Esophagus (tissue), 2 donors: ENCODE data around the gene SGCA. TPM values are rescaled to one million over a fixed set of nuclear protein-coding genes. Genes with fewer than 3 reads are reported as not detected.

Experiments
- H3K27ac ChIP-seq, 2 donors: one replicate each; pipeline ENCODE4 v1.5.1; 2013; ENCODE audit warnings: low read depth in 2 of 2, mild to moderate bottlenecking in 2 of 2, inconsistent platforms in 1 of 2, low read length in 1 of 2, moderate library complexity in 1 of 2
- H3K27me3 ChIP-seq, 2 donors: one replicate each; pipeline ENCODE4 v1.6.1; 2013; ENCODE audit warnings: low read length in 2 of 2, control low read depth in 1 of 2, mild to moderate bottlenecking in 1 of 2; ENCODE audit not compliant: insufficient read depth in 2 of 2, control insufficient read depth in 1 of 2
- H3K36me3 ChIP-seq, 2 donors: one replicate each; pipeline ENCODE4 v1.6.1; 2013; ENCODE audit warnings: low read length in 1 of 2; ENCODE audit not compliant: control insufficient read depth in 2 of 2, insufficient read depth in 2 of 2
- H3K4me1 ChIP-seq, 2 donors: one replicate each; pipeline ENCODE4 v1.6.1; 2013; ENCODE audit warnings: low read length in 1 of 2; ENCODE audit not compliant: control insufficient read depth in 2 of 2, insufficient read depth in 2 of 2
- H3K4me3 ChIP-seq, 2 donors: one replicate each; pipeline ENCODE4 v1.5.1; 2013; ENCODE audit warnings: low read length in 2 of 2, mild to moderate bottlenecking in 2 of 2, low read depth in 1 of 2, moderate library complexity in 1 of 2
- H3K9me3 ChIP-seq, 2 donors: one replicate each; pipeline ENCODE4 v1.6.1; 2013; ENCODE audit warnings: mild to moderate bottlenecking in 2 of 2, low read depth in 1 of 2, low read length in 1 of 2, moderate library complexity in 1 of 2; ENCODE audit not compliant: control insufficient read depth in 2 of 2, insufficient read depth in 1 of 2
- WGBS, 2 donors: extraction: QIAGEN DNeasy Blood & Tissue Kit; methylation state at CpG; one replicate each; pipeline ENCODE4 v1.1.7; 2013; 5-methylcytosine and 5-hydroxymethylcytosine counted together
- polyA plus RNA-seq, 2 donors: library from polyadenylated mRNA; stranded (reverse); fragments of 200-250 nt; gene quantifications; one replicate each; pipeline ENCODE4 v1.2.3, GENCODE V29; 2013
- donor health status: healthy with polysubstance abuse.
- donor health status: Bipolar disorder and iron deficiency.

SGCA gene
- polyA plus RNA-seq, 2 donors = 7.1 to 10.0 TPM

GRCh38 chr17:50221266-50221863 lies 55.6 kb downstream of the SGCA start:
- no peak overlapping the region for H3K4me3 ChIP-seq
- peaks cover 0 to 5% of the 10 kb centered on the region in 2 donors for H3K4me1 ChIP-seq
- H3K27ac ChIP-seq = peak overlapping the region in 1 of 2 donors; percentile 28
- peaks cover 3 to 5% of the 10 kb centered on the region in 2 donors for H3K9me3 ChIP-seq
- no peaks in the 10 kb centered on the region for H3K27me3 ChIP-seq
- no peaks in the 10 kb centered on the region for H3K36me3 ChIP-seq
- 69 to 71% methylated on average over 9 of the region's 9 CpGs for WGBS, 2 donors

- Histone ChIP-seq H3K9me3 (peaks cover 3 to 5% of the 10 kb centered on the region in 2 donors), H3K36me3 (no peaks in the 10 kb centered on the region), H3K4me3 (no peak overlapping the region), H3K27ac (peak overlapping the region; percentile 28 to 45), H3K4me1 (peaks cover 0 to 5% of the 10 kb centered on the region in 2 donors), H3K27me3 (no peaks in the 10 kb centered on the region)
- WGBS, 2 donors = 44 to 66% methylated on average over 8 of the region's 8 CpGs
Observed at GRCh38 chr17:50221864-50222545, 56.2 kb downstream of the SGCA start.

- Histone ChIP-seq H3K4me1 (peaks cover 0 to 5% of the 10 kb centered on the region in 2 donors), H3K9me3 (peaks cover 3 to 5% of the 10 kb centered on the region in 2 donors), H3K4me3 (no peak overlapping the region), H3K36me3 (no peaks in the 10 kb centered on the region), H3K27ac (no peak overlapping the region), H3K27me3 (no peaks in the 10 kb centered on the region)
- WGBS, 2 donors = 82 to 84% methylated on average over 6 of the region's 6 CpGs
Observed at GRCh38 chr17:50222922-50223321, 57.1 kb downstream of the SGCA start.

Other genes with a start within 250 kb of the SGCA start
- gene DLX4, start 196.8 kb upstream of the SGCA start, polyA plus RNA-seq = 1 to 10 TPM in 1 of 2 donors, under 1 TPM in 1; 0.28 to 1.0 TPM
- gene DLX3, start 170.8 kb upstream of the SGCA start, polyA plus RNA-seq = 1 to 10 TPM; 2.9 to 3.0 TPM
- gene ITGA3, start 109.9 kb upstream of the SGCA start, polyA plus RNA-seq = 10 to 100 TPM; 38.3 to 41.8 TPM
- gene PDK2, start 70.7 kb upstream of the SGCA start, polyA plus RNA-seq = 10 to 100 TPM; 12.1 to 13.5 TPM
- gene SAMD14, start 35.8 kb upstream of the SGCA start, polyA plus RNA-seq = under 1 TPM; 0.37 to 0.44 TPM
- 10 to 100 TPM; 15.4 to 31.3 TPM for gene PPP1R9B, start 15.3 kb upstream of the SGCA start, polyA plus RNA-seq
- gene COL1A1, start 35.6 kb downstream of the SGCA start, polyA plus RNA-seq = 10 to 100 TPM; 11.8 to 12.8 TPM
- under 1 TPM; 0.08 to 0.27 TPM for gene TMEM92, start 108.5 kb downstream of the SGCA start, polyA plus RNA-seq
- gene XYLT2, start 180.1 kb downstream of the SGCA start, polyA plus RNA-seq = 10 to 100 TPM in 1 of 2 donors, 1 to 10 TPM in 1; 6.0 to 12.1 TPM
- 100 to 1,000 TPM; 106 to 119 TPM for gene MRPL27, start 207.2 kb downstream of the SGCA start, polyA plus RNA-seq
- 1 to 10 TPM; 2.0 to 3.6 TPM for gene EME1, start 207.2 kb downstream of the SGCA start, polyA plus RNA-seq
- 10 to 100 TPM; 18.7 to 52.1 TPM for gene LRRC59, start 231.5 kb downstream of the SGCA start, polyA plus RNA-seq